Mesenchymal stem cell (in vitro differentiated cells and primary cell): ENCODE results near the gene RGL2.

ENCODE experiments used
- DNase-seq: peaks from one replicate; pipeline ENCODE4 v3.0.0-alpha.2; 2013
- H2AFZ ChIP-seq: one replicate; pipeline ENCODE4 v1.6.1; 2013; ENCODE audit warnings: low read depth, mild to moderate bottlenecking, control low read depth, inconsistent platforms, low read length, moderate library complexity
- H2AK5ac ChIP-seq: 2 replicates; pipeline ENCODE4 v1.6.1; 2013; ENCODE audit warnings: low read length, moderate library complexity, mild to moderate bottlenecking, inconsistent platforms; ENCODE audit not compliant: severe bottlenecking
- H2BK120ac ChIP-seq: one replicate; pipeline ENCODE4 v1.6.1; 2013; ENCODE audit warnings: low read depth, mild to moderate bottlenecking, inconsistent platforms, low read length, moderate library complexity
- H2BK12ac ChIP-seq, 2 experiments: one replicate each; pipeline ENCODE4 v1.6.1; 2013; ENCODE audit warnings: inconsistent platforms in 2 of 2, low read length in 2 of 2, mild to moderate bottlenecking in 2 of 2, moderate library complexity in 2 of 2, control low read depth in 1 of 2
- H2BK15ac ChIP-seq: one replicate; pipeline ENCODE4 v1.6.1; 2013; ENCODE audit warnings: mild to moderate bottlenecking, low read depth, inconsistent platforms; ENCODE audit not compliant: poor library complexity, severe bottlenecking
- H2BK5ac ChIP-seq: 2 replicates; pipeline ENCODE4 v1.6.1; 2013; ENCODE audit warnings: low read depth, mild to moderate bottlenecking, low read length, control low read depth, inconsistent platforms; ENCODE audit not compliant: poor library complexity, severe bottlenecking
- H3K14ac ChIP-seq, 2 experiments: one replicate each; pipeline ENCODE4 v1.6.1; 2013; ENCODE audit warnings: inconsistent platforms in 2 of 2, low read length in 2 of 2, control low read depth in 1 of 2, mild to moderate bottlenecking in 1 of 2, moderate library complexity in 1 of 2
- H3K18ac ChIP-seq, 2 experiments: one replicate each; pipeline ENCODE4 v1.6.1; 2013; ENCODE audit warnings: inconsistent platforms in 2 of 2, low read length in 2 of 2, control low read depth in 1 of 2, low read depth in 1 of 2, mild to moderate bottlenecking in 1 of 2
- H3K23ac ChIP-seq, 2 experiments: one replicate each; pipeline ENCODE4 v1.6.1; 2013; ENCODE audit warnings: inconsistent platforms in 2 of 2, low read length in 2 of 2, mild to moderate bottlenecking in 2 of 2, moderate library complexity in 2 of 2, control low read depth in 1 of 2
- H3K27ac ChIP-seq: 2 replicates; pipeline ENCODE4 v1.5.1; 2013; ENCODE audit warnings: mild to moderate bottlenecking, moderate library complexity, low read length, control low read depth, inconsistent platforms; ENCODE audit not compliant: poor library complexity, severe bottlenecking
- H3K27me3 ChIP-seq, 2 experiments: 2 replicates each; pipeline versions ENCODE4 v1.6.1 to v1.7.0; 2013; ENCODE audit warnings: low read length in 2 of 2, mild to moderate bottlenecking in 2 of 2, moderate library complexity in 2 of 2, control low read depth in 1 of 2, inconsistent platforms in 1 of 2; ENCODE audit not compliant: control insufficient read depth in 1 of 2, insufficient read depth in 1 of 2
- H3K36me3 ChIP-seq, 2 experiments: 2 replicates each; pipeline versions ENCODE4 v1.6.1 to v1.7.0; 2013; ENCODE audit warnings: low read length in 2 of 2, control low read depth in 1 of 2, inconsistent platforms in 1 of 2, low read depth in 1 of 2, mild to moderate bottlenecking in 1 of 2; ENCODE audit not compliant: insufficient read depth in 2 of 2, control insufficient read depth in 1 of 2
- H3K4ac ChIP-seq, 2 experiments: one replicate each; pipeline ENCODE4 v1.6.1; 2013; ENCODE audit warnings: inconsistent platforms in 2 of 2, low read length in 2 of 2, mild to moderate bottlenecking in 2 of 2, moderate library complexity in 2 of 2, control low read depth in 1 of 2, low read depth in 1 of 2
- H3K4me1 ChIP-seq: 2 replicates; pipeline ENCODE4 v1.6.1; 2013; ENCODE audit warnings: low read depth, low read length, control low read depth; ENCODE audit not compliant: control insufficient read depth, insufficient read depth
- H3K4me2 ChIP-seq: 2 replicates; pipeline ENCODE4 v1.6.1; 2013; ENCODE audit warnings: low read length, mild to moderate bottlenecking, inconsistent platforms; ENCODE audit not compliant: poor library complexity, severe bottlenecking
- H3K4me3 ChIP-seq, 2 experiments: 2 replicates each; pipeline versions ENCODE4 v1.5.1 to v1.7.0; 2013; ENCODE audit warnings: low read length in 2 of 2, mild to moderate bottlenecking in 2 of 2, control low read depth in 1 of 2, low read depth in 1 of 2; ENCODE audit not compliant: insufficient read depth in 1 of 2
- H3K79me1 ChIP-seq: replicated peaks from 2 replicates; pipeline ENCODE4 v1.6.1; 2013; ENCODE audit warnings: mild to moderate bottlenecking, control low read depth, low read length, inconsistent platforms; ENCODE audit not compliant: poor library complexity, severe bottlenecking
- H3K9ac ChIP-seq: 2 replicates; pipeline ENCODE4 v1.7.0; 2013; ENCODE audit warnings: mild to moderate bottlenecking, low read length, moderate library complexity
- H3K9me3 ChIP-seq: 2 replicates; pipeline ENCODE4 v1.7.0; 2013; ENCODE audit warnings: mild to moderate bottlenecking, low read length; ENCODE audit not compliant: control insufficient read depth
- H4K8ac ChIP-seq: one replicate; pipeline ENCODE4 v1.6.1; 2013; ENCODE audit warnings: inconsistent platforms, mild to moderate bottlenecking, low read length, moderate library complexity
- H4K91ac ChIP-seq: one replicate; pipeline ENCODE4 v1.6.1; 2013; ENCODE audit warnings: mild to moderate bottlenecking, low read length, inconsistent platforms
- WGBS: methylation state at CpG from one replicate; pipeline ENCODE4 v1.1.7; 2013; ENCODE audit warnings: mixed read lengths; 5-methylcytosine and 5-hydroxymethylcytosine counted together

The RGL2 gene

DNA sequence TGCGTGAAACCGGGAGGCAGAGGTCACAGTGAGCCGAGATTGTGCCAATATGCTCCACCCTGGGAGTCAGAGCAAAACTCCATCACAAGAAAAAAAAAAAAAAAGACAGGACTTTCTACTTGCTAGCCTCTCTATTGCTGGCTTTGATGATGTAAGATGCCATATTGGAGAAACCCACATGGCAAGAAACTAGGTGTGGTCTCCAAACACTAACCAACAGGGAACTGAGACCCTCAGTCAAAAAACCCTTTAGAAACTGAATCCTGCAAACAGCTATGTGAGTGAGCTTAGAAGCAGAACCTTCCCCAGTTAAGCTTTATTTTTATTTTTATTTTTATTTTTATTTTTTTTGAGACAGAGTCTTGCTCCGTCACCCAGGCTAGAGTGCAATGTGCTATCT is 37.2 kb upstream of the RGL2 start:
- no peak overlapping the region for H3K14ac ChIP-seq
- no peak overlapping the region for H2AK5ac ChIP-seq
- H3K9me3 ChIP-seq, result no peaks in the 10 kb centered on the region
- no peak overlapping the region for H3K4ac ChIP-seq
- no peak overlapping the region for H3K9ac ChIP-seq
- no peak for DNase-seq
- no peak overlapping the region for H3K23ac ChIP-seq
- H3K4me2 ChIP-seq, result no peak overlapping the region
- H2BK5ac ChIP-seq, result no peak overlapping the region
- no peak overlapping the region for H4K8ac ChIP-seq
- H3K36me3 ChIP-seq, result no peaks in the 10 kb centered on the region
- H2BK120ac ChIP-seq, result no peak overlapping the region
- no peak overlapping the region for H2BK15ac ChIP-seq
- 95% methylated on average over 4 of the region's 4 CpGs for WGBS
- H3K27me3 ChIP-seq, result peaks cover 0 to 16% of the 10 kb centered on the region in 2 experiments
- H3K18ac ChIP-seq, result no peak overlapping the region
- H3K4me3 ChIP-seq, result no peak overlapping the region
- no peak overlapping the region for H2AFZ ChIP-seq
- H3K27ac ChIP-seq, result no peak overlapping the region
- no peaks in the 10 kb centered on the region for H3K4me1 ChIP-seq
- no peak overlapping the region for H2BK12ac ChIP-seq
- no peaks in the 10 kb centered on the region for H3K79me1 ChIP-seq
- no peak overlapping the region for H4K91ac ChIP-seq

DNA sequence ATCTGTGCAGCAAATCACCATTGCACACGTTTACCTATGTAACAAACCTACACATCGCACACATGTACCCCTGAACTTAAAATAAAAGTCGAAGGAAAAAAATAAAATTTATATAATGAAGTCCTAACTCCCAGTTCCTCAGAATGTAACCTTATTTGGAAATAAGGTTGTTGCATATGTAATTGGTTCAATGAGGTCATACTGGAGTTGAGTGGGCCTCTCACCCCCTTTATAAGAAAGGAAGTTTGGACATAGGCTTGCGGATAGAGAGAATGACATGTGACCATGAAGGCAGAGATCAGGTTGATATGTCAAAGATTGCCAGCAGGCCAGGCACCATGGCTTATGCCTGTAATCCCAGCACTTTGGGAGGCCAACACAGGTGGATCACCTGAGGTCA is 34.9 kb upstream of the RGL2 start:
- no peak overlapping the region for H3K4me2 ChIP-seq
- H2BK120ac ChIP-seq, result no peak overlapping the region
- H2BK15ac ChIP-seq, result no peak overlapping the region
- no peak overlapping the region for H4K8ac ChIP-seq
- no peak overlapping the region for H3K4me3 ChIP-seq
- H3K18ac ChIP-seq, result no peak overlapping the region
- no peaks in the 10 kb centered on the region for H3K79me1 ChIP-seq
- H3K9ac ChIP-seq, result no peak overlapping the region
- H2AFZ ChIP-seq, result no peak overlapping the region
- no peak overlapping the region for H2BK5ac ChIP-seq
- H3K36me3 ChIP-seq, result no peaks in the 10 kb centered on the region
- no peak overlapping the region for H3K27ac ChIP-seq
- H4K91ac ChIP-seq, result no peak overlapping the region
- WGBS, result 85% methylated on average over 1 of the region's 4 CpGs
- H3K14ac ChIP-seq, result no peak overlapping the region
- no peak overlapping the region for H3K4ac ChIP-seq
- H3K27me3 ChIP-seq, result peaks cover 0 to 11% of the 10 kb centered on the region in 2 experiments
- H2BK12ac ChIP-seq, result no peak overlapping the region
- H3K23ac ChIP-seq, result no peak overlapping the region
- H3K9me3 ChIP-seq, result no peaks in the 10 kb centered on the region
- DNase-seq, result no peak
- H3K4me1 ChIP-seq, result no peaks in the 10 kb centered on the region
- no peak overlapping the region for H2AK5ac ChIP-seq

DNA sequence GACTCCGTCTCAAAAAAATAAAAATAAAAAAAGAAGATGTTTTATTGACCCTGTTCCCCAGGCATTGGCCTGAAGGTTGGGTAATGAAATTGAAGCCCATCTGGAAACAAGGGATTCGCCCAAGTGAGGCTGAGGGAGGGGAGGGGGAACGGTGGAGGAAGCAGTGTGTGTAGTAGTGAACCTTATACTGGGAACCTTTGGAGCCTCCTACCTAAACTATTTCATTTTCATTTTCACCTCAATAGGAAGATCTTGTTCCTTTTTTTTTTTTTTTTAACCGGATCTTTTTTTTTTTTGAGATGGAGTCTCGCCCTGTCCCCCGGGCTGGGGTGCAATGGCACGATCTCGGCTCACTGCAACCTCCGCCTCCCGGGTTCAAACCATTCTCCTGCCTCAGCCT is 32.0 kb upstream of the RGL2 start:
- Histone ChIP-seq H3K9ac (no peak overlapping the region), H4K8ac (no peak overlapping the region), H4K91ac (no peak overlapping the region), H3K14ac (no peak overlapping the region), H3K4me3 (no peak overlapping the region), H3K4me2 (no peak overlapping the region), H2BK5ac (no peak overlapping the region), H3K9me3 (no peaks in the 10 kb centered on the region), H3K4ac (no peak overlapping the region), H3K18ac (no peak overlapping the region), H2AK5ac (no peak overlapping the region), H2BK120ac (no peak overlapping the region), H3K36me3 (no peaks in the 10 kb centered on the region), H2BK12ac (no peak overlapping the region), H3K23ac (no peak overlapping the region), H3K27me3 (peaks cover 0 to 7% of the 10 kb centered on the region in 2 experiments), H3K79me1 (no peaks in the 10 kb centered on the region), H2AFZ (no peak overlapping the region), H3K27ac (no peak overlapping the region), H3K4me1 (no peaks in the 10 kb centered on the region), H2BK15ac (no peak overlapping the region)
- whole genome bisulfite sequencing, result 90% methylated on average over 9 of the region's 10 CpGs
- DNase-seq, result no peak

GRCh38 chr6:33329058-33329457 is 30.3 kb upstream of the RGL2 start:
- Histone ChIP-seq H3K18ac (no peak overlapping the region), H3K14ac (no peak overlapping the region), H3K23ac (no peak overlapping the region), H3K9ac (no peak overlapping the region), H2BK120ac (no peak overlapping the region), H3K4me2 (no peak overlapping the region), H3K36me3 (no peaks in the 10 kb centered on the region), H2BK5ac (no peak overlapping the region), H4K8ac (no peak overlapping the region), H3K79me1 (no peaks in the 10 kb centered on the region), H3K9me3 (no peaks in the 10 kb centered on the region), H4K91ac (no peak overlapping the region), H2BK12ac (no peak overlapping the region), H3K27ac (no peak overlapping the region), H3K4ac (no peak overlapping the region), H3K27me3 (peaks cover 0 to 4% of the 10 kb centered on the region in 2 experiments), H3K4me3 (no peak overlapping the region), H2BK15ac (no peak overlapping the region), H2AK5ac (no peak overlapping the region), H3K4me1 (no peaks in the 10 kb centered on the region), H2AFZ (no peak overlapping the region)
- WGBS, result 64% methylated on average over 5 of the region's 5 CpGs
- no peak for DNase-seq
